NCI-H69 (cell line): ENCODE results near the gene UNC13D.

Experiments used
- DNase-seq: peaks from one replicate; lab custom pipeline; 2025; lab: John Stamatoyannopoulos, UW

UNC13D gene

DNA sequence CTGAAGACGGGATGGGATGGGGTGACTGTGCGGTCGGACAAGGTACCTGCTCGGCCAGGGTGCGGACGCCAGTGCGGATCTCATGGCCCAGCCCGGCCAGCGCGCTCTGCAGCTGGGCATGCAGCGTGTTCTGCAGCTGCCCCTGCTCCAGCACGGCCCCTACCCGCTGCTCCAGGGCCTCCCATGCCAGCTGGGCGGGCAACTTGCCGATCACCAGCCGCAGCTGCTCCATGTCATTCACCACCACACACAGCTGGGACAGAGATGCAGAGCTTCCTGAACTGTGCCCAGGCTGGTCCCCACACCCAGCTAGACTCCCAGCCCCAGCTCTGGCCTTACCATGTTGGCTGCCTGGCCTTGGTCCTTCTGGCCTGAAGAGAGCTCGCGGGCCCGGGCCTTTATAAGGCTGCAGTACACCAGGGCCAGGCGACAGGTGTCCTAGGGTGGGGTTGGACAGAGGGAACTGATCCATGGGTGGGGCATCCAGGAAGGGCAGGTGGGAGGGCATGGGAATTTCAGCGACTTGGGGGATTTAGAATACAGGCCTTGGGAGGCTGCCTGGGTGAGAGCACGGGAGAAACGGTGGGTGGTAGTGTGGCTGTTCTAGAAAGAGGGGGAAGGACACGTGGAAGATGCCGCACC, 9.8 kb downstream of the UNC13D start:
- DNase-seq, result no peak

DNA sequence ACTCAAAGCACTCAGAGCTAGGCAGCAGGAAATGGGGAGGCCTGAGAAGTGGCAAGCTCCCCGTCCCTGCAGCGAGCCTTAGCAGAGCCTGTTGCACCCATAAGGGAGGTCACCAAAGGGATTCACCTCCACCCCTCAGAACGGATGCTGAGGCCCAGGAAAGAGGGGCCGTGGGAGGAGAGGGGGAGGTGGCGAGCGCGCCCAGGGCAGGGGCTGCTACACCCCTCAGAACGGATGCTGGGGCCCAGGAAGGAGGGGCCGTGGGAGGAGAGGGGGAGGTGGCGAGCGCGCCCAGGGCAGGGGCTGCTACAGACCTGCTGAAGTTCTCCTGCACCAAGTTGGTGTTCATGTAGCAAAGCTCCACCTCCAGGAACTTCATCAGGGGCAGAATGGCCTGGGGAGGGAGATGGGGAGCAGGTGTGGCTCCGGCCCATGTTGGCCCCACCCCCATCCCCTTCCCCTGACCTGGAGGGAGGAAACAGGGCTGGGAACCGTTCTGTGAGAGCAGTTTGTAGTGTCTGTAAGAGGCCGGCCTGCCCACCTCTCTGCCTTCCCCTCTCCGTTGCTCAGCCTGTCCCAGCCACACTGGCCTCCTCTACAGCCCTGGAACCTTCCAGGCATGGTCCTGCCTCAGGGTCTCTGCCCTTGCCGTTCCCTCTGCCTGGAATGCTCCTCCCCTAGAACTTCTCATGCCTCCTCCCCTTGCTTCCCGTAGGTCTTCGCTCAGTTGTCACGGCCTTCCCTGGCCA, 11.4 kb downstream of the UNC13D start:
- DNase-seq, result peak; percentile 39

DNA sequence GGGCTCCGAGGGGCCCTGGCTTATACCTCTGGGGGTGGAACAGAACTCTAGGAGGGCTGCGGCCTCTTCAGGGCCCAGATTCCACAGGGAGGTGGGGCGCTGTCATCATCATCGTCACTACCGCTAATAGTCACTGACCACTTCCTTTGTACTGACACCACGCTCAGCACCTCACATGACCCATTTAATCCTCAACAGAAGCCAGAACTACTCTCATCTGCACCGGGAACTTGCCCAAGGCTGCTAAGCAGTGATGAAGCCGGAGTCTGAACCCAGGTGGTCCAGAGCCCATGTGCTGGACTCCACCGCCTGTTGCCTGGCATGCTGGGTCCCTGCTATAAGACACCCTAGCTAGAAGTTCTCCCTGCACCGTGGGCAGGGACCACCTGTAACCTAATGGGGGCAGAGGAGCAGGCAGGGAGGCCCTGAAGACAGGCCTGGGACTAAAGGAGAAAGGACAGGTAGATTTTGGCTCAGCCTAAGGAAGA, 12.0 kb downstream of the UNC13D start:
- no peak for DNase-seq

DNA sequence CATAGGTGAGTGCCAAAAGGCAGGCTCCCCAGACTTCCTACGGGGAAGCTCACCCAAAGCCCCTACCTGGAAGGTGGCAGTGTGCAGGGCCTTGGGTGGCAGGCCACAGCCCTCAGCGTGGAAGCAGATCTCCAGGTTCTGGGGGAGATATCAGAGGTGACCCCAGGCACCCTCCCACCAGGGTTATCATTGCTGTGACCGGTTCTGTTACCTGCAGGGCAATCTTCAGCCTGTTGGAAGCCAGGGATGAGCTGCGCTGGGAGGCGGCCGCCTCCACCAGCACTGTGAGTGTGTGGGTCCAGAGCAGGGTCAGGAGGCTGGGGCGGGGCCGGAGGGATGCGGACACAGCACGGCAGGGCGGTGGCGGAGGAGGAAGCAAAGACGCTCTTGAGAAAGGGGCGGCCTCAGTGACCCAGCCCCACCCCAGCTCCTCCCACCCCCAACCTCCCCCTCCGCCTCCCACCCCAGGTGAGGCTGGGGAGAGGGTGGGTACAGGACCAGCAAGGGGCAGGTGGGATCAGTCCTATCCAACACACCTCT, 13.1 kb downstream of the UNC13D start:
- no peak for DNase-seq

DNA sequence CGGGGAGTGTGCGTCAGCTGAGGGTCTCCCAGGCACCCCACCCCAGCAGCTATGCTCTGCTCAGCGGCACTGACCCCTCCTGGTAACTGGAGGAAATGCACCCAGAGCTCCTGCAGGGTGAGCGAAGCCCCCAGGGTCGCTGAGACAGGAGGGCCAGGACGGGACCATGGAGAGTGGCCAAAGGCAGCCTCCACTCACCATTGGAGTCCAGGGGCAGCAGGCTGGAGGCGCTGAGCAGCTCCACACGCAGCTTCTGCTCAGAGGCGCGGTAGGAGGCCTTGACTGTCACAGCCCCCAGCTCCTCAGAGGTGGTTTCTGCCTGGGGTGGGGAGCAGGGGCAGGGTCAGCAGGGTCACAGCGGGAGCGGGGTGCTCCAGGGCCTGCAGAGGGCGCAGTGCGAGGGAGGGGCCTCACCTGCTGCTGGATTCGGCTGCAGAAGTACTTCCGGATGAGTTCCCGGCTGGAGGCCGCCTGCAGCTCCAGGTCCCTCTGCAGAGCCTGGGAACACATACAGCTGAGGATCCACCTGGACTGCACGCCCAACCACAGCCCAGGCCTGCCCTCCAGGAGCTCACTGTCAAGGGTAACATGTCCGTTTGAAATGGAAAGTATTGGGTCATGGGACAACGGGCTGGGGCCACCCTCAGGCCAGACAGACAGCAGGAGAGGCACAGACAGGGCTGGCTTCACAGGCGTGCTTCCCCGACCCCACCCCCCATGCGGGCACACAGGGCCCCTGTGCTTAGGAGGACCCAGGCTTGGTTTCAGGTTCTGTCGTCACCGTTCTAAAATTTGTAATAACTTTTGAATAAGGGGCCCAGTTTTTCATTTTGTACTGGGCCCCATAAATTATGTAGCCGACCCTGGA, 13.8 kb downstream of the UNC13D start:
- DNase-seq, result peak; percentile 25

DNA sequence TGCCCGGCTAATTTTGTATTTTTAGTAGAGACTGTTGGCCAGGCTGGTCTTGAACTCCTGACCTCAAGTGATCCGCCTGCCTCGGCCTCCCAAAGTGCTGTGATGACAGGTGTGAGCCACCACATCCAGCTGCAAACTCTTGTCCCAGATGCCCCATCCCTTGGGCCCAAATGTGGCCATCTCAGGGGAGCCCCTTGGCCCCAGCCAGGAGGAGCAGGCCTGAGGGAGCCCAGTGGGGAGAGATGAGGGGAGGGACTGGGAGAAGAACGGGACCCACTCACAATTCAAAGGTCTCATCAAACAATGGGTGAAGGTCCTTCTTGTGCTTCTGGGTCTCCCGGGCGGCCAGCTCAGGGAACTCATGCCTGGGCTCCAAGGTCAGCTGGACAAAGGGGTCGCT, 14.5 kb downstream of the UNC13D start:
- DNase-seq, result no peak

DNA sequence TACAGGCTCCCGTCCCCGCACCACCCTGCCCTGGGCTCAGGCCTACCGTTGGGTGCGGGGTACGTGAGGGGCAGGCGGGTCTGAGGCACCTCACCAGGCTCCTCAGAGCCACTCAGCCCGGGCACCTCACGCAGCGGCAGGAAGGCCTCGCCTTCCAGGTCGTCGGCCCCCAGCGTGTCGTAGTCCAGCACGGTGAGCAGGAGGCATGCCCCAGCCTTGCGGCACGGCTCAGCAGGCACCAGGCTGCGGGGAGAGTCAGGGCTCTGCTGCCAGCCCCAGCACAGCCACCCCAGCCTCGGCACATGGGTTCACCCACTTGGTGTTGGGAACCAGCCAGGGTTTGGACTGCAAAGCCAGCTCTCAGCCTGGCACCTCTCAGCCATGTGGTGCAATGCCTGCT, 15.5 kb downstream of the UNC13D start:
- no peak for DNase-seq

DNA sequence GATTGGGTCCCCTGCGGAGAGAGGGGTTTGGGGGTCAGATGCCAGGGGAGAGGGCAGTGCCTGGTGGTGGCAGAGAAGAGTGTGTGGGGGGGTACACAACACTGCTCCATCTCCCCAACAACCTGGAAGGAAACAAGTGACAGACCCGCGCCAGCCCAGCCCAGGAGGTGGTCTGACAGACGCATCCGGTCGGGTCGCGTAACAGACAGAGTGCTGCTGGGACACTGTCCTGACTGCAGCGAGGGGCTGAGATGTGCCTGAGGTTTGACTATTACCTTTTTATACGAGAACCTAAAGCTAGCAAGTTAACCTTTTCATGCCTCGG, 16.2 kb downstream of the UNC13D start:
- DNase-seq, result no peak

DNA sequence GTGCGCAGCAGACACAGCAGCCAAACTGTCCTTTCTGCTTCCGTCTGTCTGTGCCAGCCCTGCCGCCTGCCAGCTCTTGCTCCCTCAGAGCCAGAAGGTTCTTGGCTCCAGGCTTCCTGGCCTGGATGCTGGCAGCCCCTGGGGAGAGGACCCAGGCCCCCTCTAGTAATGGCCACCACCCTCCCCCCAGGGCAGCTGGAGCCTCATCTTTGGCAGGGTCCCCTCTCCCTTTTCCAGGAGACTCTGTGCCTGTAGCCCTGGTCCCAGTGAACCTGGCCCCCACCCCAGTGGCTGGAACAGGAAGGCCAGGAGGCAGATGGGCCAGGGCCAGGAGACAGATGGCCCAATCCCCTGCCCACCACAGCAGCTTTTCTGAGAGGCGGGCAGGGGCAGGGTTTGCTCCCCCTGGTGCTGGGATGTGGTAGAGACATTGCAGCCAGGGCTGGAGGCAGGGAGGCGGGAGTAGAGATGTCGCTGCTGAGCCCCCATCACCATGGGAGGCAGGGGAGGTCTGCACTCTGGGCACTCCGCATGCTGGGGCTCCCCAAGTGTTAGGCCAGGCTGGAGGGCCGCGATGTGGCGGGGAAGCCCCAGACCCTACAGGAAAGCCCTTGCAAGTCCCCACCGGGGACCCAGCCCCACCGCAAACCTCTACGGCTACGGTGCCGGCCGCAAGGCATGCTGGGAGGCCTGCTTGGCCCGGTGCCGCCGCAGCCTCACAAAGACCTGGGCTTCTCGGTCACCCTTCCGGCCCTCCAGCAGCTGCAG, 16.7 kb downstream of the UNC13D start:
- DNase-seq, result peak; percentile 86

DNA sequence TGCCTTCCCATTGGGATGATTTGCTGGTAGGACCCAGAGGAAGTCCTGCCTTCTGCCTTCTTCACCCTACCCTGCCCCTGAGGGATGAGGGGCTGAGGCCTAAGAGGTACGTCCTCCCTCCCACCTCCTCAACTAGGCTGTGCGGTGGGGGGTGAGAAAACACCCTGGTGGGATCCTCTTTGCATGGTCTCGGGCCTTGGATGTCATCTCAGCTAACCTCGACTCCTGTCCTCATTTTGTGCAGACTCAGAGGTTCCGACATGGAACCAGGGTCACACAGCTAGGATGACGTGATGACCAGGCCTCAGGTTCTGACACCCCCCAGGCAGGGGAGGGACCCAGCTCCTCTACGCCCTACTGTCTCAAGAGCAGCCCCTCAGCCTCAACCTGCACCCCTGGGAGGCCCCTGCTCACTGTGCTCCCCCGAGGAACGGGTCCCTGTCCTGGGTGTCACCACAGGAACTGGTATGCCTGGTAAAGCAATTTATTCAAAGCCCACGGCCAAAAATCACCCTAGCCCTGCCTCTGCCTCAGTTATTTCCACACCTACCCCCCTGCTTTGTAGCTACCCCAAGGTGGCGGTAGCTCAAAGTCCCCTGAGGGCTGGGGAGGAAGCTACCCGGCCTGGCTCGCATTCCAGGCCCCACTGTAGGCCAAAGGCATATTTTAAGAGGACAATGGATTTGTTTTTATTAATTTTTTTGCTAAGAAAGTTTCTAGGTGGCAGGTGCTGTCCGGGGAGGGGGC, 17.5 kb downstream of the UNC13D start:
- no peak for DNase-seq

DNA sequence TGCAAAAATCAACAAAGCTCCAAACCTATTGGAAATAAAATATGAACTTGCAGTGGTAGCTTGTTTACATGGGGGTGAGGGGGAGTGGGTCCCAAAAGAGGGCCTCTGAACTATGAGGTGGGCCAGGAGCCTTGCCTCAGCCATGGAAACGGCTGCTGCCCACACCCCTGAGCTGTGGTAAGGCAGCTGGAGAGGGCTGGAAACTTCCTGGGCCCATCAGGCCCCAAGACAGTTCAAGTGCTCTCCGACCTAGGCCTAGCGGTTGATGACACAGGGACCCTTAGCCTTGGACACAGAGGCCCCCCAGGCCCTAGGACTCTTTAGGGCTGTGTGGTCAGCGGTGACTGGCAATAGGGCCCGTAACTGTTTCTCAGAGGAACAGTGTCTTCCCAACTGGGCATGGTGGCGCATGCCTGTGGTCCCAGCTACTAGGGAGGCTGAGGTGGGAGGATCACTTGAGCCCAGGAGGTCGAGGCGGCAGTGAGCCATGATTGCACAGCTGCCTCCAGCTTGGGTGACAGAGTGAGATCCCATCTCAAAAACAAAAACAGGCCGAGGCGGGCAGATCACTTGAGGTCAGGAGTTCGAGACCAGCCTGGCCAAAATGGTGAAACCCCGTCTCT, 18.3 kb downstream of the UNC13D start:
- DNase-seq, result no peak

DNA sequence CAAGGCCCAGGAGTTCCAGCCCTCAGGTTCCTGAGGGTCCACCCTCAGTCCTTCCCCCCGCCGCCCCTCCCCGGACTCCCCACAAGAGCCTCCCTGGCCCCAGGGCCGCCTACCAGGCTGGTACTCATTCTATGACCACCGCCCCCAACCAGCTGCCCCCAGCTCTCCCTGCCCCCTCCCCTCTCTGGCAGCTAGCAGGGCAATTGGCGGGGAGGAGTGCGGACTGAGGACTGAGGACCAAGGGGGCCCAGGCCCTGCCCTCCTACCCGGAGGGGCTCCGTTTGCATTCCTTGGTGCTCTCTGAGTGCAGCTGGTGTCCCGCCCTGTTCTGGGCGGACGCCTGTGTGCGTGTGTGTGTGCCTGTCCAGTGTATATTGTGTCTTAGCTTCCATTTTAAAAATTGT, 19.1 kb downstream of the UNC13D start:
- DNase-seq, result no peak

DNA sequence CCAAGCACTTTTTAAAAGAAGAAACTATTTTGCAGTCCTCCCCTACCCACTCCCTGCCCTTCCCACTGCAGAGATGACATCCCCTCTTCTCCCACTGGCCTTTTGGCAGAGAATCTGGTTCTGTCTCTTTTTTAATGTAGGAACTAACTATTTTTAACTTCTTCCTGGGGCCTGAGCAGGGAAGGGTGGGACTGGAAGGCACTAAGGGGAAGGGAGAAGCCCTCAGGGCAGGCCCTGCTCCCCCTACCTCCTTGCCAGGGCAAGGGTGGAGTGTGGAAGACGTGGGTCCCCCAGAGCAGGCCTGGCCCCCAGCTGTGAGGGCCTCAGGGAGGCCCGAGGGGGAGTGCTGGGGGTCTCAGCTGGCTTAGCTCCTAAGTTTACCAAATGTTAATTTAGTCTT, 19.5 kb downstream of the UNC13D start:
- DNase-seq, result no peak

DNA sequence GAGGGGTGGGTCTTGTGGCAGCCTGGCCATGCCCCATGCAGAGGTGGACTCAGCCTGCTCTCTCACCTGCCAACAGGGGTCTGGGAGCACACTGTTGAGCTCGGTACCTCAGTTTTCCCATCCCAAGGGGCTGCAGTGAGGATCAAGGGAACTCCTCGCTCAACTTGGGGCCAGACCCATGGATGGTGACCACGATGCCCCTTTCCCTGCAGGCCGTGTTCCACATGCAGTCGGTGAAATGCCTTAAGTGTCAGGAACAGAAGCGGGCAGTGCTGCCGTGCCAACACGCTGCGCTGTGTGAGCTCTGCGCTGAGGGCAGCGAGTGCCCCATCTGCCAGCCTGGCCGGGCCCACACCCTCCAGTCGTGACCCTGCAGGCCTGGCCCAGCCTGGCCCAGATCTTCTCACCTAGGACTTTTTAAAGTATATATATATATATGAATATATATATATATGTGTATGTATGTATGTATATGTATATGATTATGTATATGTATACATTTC, 20.1 kb downstream of the UNC13D start:
- DNase-seq, result no peak

DNA sequence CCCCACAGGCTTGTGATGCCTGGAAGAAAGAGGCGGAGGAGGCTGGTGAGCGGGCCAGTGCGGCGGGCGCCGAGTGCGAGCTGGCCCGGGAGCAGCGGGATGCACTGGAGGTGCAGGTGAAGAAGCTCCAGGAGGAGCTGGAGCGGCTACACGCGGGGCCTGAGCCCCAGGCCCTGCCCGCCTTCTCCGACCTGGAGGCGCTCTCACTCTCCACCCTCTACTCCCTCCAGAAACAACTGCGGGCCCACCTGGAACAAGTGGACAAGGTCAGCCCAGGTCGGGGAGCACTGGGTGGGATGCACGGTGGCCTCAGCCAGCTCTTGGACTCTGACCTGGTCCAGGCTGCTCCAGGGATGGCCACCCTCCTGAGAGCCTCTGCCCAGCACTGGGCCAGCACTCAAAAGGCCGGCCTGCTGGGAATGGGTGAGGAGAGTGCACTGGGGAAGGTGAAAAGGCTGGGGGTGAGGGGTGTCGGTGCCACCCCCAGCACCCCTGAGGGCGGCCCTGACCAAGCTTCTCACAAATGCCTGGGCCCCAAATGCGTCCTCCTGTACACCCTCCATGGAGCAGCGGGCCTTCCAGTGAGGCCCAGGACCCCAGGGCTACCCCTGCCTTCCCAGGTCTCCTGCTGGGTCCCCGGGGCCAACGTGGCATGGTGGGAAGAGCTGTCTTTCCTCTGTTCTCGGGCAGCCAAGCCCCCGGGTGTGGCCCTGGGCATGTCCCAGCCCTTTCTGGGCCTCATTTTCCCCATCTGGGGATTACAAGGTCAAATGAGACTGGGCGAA, 20.8 kb downstream of the UNC13D start:
- DNase-seq, result no peak

DNA sequence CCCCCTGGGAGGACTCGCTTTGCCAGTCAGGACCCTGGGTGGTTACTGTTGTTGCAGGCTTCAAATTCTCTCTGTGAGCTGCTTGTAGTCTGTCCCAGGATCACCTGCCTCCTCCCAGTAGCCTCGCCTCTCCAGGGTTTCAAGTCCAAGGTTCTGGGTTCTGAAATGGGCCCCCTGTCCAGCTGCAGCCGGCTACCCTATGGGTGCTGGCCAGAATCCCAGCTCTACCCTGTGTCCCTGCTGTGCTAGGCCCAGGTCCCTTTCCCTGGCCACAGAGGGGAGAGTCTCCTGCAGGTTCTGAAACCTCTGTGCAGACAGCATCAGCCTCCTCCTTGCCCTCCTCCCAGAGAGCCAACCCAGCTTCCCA, 21.4 kb downstream of the UNC13D start:
- DNase-seq, result no peak

DNA sequence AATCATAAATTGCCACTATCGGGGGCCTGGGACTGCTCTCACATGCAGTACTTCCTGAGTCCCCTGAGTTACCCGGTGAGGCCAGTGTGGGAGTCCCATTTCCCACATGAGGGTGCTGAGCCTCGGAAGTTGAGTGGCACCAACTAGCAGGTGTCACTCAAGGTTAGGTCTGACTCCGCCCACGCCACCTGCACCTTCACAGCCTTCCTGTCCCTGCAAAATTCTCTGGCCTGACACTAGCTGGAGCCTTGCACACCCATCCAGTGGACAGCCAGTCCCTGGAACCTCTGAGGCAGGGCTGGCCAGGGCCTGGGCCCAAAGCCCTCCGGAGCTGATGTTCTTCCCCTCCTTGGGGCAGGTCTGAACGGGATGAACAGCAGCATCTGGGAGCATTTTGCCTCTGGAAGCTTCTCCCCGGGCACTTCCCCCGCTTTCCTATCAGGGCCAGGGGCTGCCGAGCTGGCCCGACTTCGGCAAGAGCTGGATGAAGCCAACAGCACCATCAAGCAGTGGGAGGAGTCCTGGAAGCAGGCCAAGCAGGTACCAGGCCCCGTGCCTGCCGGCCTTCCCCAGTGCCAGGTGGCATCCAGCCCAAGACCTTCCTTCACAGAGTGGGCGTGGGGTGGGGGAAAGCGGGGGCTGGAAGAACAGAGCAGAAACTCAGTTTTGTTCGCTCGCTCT, 21.9 kb downstream of the UNC13D start:
- peak; percentile 39 for DNase-seq

DNA sequence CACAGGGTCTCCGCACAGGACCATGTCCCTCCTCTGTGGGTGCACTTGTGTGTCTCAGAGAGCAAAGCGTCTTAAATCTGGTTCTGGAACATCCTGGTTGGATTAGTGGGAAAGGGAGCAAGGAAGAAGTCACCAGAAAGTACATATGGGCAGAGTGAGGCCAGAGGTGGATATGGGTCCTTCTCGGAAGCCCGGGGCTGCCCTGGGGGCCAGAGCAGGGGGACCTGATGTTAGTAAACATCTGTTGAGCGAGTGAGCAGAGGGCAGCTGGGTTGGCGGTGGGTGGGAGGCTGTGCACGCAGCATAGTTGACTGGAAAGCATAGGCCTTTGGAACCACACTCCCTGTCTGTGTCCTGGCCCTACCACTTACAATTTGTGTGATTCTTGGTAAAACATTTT, 22.7 kb downstream of the UNC13D start:
- DNase-seq, result no peak
